ENCODE measurements around the gene ADTRP. TPM values are rescaled to one million over a fixed set of nuclear protein-coding genes. Genes with fewer than 3 reads are reported as not detected.
"Not testable (repeated sequence)": the region's sequence is repeated elsewhere in the genome, so short reads cannot be mapped to it uniquely, and the experiment has no call there.

The ADTRP gene
- polyA plus RNA-seq, 3 donors from 2014 or later, result not detected

DNA sequence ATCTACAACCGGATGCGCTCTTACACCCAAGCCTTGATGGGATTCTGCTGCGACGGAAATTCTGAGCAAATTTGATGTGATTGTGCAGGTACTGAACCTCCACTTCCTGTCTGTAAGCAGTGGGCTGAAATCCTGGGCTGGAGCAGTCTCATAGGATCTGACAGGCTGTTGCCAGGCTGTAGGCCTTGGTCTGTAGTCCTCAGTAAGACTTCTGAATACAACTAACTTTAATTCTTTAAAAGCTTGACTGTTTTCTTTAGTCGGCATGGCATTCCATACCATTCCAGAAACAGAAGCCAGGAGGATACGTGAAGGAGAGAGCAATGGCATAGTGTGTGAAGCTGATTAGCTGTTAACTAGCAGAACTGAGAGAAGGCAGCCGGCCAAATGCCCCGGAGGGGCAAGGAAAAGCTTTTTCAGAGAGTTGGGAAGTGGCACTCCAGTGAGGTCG lies 68.3 kb downstream of the ADTRP start:
- Mint-ChIP-seq H3K9me3 (no peaks in the 10 kb centered on the region), H3K27me3 (ENCODE audit: low read depth in 3 of 3) (peaks cover 0 to 6% (median 3%) of the 10 kb centered on the region in 3 donors), H3K4me3 (no peak overlapping the region), H3K4me1 (no peaks in the 10 kb centered on the region), H3K27ac (no peak overlapping the region), H3K36me3 (no peaks in the 10 kb centered on the region)
- no peak for DNase-seq

DNA sequence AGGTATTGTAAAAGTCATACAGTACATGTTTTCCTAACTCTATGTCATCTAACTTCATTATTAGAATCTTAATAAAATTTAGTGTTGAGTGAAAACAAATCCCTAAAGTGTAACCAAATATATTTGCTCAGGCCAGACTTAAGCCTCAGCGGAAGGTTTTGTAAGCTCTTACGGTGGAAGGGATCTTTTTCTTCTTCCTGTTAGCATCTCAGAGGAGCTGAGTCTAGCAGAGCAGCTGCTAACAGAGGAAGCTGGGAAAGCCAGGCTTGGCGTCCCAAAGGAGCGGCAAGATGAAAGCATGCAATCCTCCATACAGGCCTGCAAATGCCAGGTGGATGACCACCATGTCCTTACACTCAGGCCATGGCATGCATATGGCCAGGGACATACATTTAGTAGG lies 72.4 kb downstream of the ADTRP start:
- no peaks in the 10 kb centered on the region for H3K9me3 Mint-ChIP-seq
- no peak overlapping the region for H3K27ac Mint-ChIP-seq
- DNase-seq, result no peak
- no peaks in the 10 kb centered on the region for H3K4me1 Mint-ChIP-seq
- H3K36me3 Mint-ChIP-seq, result no peaks in the 10 kb centered on the region
- H3K27me3 Mint-ChIP-seq (ENCODE audit: low read depth in 3 of 3), result peaks cover 0 to 3% (median 0%) of the 10 kb centered on the region in 3 donors
- no peak overlapping the region for H3K4me3 Mint-ChIP-seq

DNA sequence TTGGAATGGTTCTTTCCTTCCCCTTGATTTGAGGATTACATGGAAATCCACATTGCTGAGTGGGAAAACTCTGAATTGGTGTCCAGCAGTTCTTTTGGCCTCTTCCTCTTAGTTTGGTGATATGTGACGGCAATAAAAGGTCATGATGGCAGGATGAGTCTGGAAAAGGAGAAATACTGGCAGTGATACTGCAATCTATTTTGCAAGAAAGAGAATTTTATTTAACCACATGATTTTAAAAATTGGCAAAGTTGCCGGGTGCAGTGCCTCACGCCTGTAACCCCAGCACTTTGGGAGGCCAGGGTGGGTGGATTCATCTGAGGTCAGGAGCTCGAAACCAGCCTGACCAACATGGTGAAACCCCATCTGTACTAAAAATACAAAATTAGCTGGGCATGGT lies 73.1 kb downstream of the ADTRP start:
- Mint-ChIP-seq H3K27me3 (ENCODE audit: low read depth in 3 of 3) (no peaks in the 10 kb centered on the region), H3K27ac (no peak overlapping the region), H3K4me3 (no peak overlapping the region), H3K9me3 (no peaks in the 10 kb centered on the region), H3K4me1 (no peaks in the 10 kb centered on the region), H3K36me3 (no peaks in the 10 kb centered on the region)
- DNase-seq, result no peak

DNA sequence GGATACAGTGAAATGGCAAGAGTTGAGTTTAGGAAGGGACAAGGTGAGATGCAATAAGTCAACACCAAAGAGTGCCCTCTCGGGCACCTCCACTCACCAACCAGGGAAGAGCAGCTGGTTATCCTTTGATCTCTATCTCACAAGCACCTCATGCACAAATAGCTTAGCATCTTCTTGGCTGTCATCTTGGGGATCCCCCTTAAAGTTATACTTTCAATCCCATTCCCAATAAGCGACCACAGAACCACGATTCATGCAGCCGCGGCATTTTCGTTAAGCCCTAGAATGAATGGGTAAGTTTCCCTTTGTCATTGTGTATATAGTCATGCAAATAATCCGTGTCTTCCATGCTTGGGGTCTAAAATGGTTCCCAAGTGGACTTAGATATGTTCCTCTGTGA lies 73.5 kb downstream of the ADTRP start:
- Mint-ChIP-seq H3K9me3 (no peaks in the 10 kb centered on the region), H3K4me1 (no peaks in the 10 kb centered on the region), H3K36me3 (no peaks in the 10 kb centered on the region), H3K27ac (no peak overlapping the region), H3K27me3 (ENCODE audit: low read depth in 3 of 3) (no peaks in the 10 kb centered on the region), H3K4me3 (no peak overlapping the region)
- DNase-seq, result no peak

DNA sequence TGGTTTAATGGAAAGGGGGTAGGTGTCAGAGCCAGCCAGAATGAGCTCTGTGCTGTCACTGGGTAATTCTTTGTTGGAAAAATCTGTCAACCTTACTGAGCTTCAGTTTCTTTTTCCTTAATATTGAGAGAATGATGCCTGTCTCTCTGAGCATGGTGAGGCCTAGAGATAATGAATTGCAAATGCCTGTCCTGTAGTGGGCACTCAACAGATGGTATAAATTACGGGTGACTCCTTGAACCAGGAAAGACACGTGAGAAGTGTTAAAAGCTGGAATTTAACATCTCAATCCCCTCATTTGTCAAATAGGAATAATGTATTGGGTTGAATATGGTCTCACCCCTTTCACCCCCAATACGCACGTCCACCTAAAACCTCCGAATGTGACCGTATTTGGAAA lies 74.9 kb downstream of the ADTRP start:
- no peaks in the 10 kb centered on the region for H3K36me3 Mint-ChIP-seq
- H3K27me3 Mint-ChIP-seq (ENCODE audit: low read depth in 3 of 3), result no peaks in the 10 kb centered on the region
- no peak overlapping the region for H3K27ac Mint-ChIP-seq
- no peak for DNase-seq
- no peaks in the 10 kb centered on the region for H3K4me1 Mint-ChIP-seq
- no peaks in the 10 kb centered on the region for H3K9me3 Mint-ChIP-seq
- H3K4me3 Mint-ChIP-seq, result no peak overlapping the region

DNA sequence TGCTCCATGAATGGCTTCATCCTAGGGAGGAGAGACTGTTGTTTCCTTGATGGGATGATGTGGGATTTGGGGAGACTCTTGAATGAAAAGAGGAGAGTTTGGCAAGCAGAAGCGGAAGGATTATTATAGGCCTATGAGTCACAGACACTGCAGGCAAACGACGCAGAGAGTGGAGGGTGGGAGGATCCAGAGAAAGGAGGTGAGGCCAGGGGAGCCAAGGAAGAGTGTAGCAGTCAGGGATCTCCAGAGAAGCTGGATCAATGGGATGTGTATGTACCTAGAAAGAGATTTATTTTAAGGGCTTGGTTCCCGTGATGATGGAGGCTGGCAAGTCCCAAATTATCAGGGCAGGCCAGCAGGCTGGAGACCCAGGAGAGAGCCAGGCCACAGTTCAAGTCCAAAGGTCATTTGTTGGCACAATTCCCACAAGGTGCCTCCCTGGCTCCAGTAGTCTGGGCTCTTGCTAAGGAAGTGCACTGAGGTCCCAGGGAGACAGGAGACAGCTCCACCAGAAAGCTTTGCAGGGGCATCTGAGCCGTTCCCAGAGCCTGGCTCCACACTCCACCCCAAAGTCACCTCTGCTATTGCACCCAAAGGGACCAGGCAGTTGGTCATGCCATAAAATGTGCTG lies 76.0 kb downstream of the ADTRP start:
- Mint-ChIP-seq H3K27me3 (ENCODE audit: low read depth in 3 of 3) (no peaks in the 10 kb centered on the region), H3K36me3 (no peaks in the 10 kb centered on the region), H3K4me1 (no peaks in the 10 kb centered on the region), H3K27ac (no peak overlapping the region), H3K9me3 (no peaks in the 10 kb centered on the region), H3K4me3 (no peak overlapping the region)
- DNase-seq, result no peak

DNA sequence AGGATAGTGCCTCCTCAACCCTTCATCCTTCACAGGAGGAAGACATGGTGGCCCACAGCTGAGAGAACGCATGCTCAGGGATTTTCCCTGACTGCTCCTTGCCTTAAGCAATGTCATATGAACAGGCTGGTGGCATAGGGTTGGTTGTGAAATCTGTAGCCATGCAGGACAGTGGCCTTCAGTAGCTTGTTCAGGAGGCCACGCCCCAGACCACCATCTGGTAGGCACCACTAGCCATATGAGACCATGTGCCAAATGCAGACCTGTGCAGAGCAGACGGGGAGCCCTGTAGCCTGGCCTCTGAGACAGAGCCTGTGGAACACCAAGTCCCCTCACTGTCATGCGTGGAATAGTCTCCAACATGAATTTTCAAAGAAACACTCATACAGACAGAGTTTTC lies 76.5 kb downstream of the ADTRP start:
- Mint-ChIP-seq H3K4me3 (no peak overlapping the region), H3K9me3 (no peaks in the 10 kb centered on the region), H3K27ac (no peak overlapping the region), H3K4me1 (no peaks in the 10 kb centered on the region), H3K36me3 (no peaks in the 10 kb centered on the region), H3K27me3 (ENCODE audit: low read depth in 3 of 3) (no peaks in the 10 kb centered on the region)
- DNase-seq, result no peak

DNA sequence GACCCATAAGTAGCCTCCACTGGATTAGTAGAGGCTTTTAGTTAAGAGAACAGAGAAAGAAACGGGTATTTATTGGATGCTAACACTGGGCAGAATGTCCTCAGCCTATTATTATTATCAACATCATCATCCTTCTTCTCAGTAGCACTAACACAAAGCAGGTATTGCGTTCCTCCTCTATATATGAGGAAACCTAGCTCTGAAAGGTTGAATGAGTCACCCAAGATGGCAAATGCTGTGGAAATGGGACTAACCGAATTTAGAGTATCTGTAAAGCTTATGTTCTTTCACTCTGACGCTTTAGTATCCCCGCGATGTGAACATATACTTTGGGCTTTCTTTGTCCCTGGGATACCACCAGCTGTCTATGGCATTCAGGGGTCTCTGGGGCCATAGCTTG lies 77.0 kb downstream of the ADTRP start:
- H3K36me3 Mint-ChIP-seq, result no peaks in the 10 kb centered on the region
- no peak for DNase-seq

DNA sequence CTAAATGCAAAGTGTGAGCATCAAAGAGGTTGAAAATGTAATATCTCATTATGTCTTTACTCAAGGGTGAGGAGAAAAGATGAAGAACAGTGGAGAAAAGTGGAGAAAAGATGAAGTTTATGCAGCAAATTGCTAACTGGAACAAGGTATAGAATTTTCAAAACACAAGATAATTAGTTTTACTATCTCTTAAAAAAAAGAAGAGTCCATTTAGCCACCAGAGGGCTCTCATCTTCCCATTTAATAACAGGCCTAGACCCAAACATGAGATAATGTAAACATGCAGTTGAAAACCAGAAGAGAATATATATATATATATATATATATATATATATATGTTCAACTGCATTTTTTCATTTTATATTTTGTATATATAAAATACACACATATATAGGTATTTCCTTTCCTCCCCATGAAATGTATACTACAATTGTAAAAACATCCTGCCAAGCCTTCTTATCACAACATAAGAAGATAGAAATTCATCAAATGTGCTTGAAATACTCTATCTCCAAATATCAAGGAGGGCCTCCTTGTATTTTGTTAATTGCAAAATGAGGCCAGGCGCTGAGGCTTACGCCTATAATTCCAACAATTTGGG lies 78.4 kb downstream of the ADTRP start:
- Mint-ChIP-seq H3K36me3 (no peaks in the 10 kb centered on the region), H3K4me3 (no peak overlapping the region), H3K9me3 (no peaks in the 10 kb centered on the region), H3K27me3 (ENCODE audit: low read depth in 3 of 3) (no peaks in the 10 kb centered on the region), H3K27ac (no peak overlapping the region), H3K4me1 (no peaks in the 10 kb centered on the region)
- DNase-seq, result no peak

More for the DNA sequence above, 77.0 kb downstream of the ADTRP start:
- Mint-ChIP-seq H3K27ac (no peak overlapping the region), H3K4me1 (no peaks in the 10 kb centered on the region), H3K9me3 (no peaks in the 10 kb centered on the region), H3K27me3 (ENCODE audit: low read depth in 3 of 3) (no peaks in the 10 kb centered on the region), H3K4me3 (no peak overlapping the region)

DNA sequence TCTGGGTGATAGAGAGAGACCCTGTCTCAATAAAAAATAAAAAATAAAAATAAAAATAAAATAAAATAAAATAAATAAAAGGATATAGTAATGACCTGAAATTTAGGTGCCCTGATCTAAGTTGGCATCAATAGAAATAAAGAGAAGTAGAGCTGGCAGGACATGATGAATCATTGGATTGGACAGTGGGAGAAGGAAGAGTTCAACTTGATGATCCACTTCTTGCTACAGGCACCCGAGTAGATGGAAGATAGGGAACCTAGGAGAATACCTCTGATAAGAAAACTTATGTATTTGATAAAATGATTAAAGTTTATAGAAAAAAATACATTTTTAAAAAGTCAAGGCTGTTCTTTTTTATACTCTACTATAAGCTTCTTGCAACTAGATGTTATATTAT lies 79.0 kb downstream of the ADTRP start:
- Mint-ChIP-seq H3K4me3 (no peak overlapping the region), H3K27me3 (ENCODE audit: low read depth in 3 of 3) (no peaks in the 10 kb centered on the region), H3K4me1 (no peaks in the 10 kb centered on the region), H3K36me3 (no peaks in the 10 kb centered on the region), H3K9me3 (no peaks in the 10 kb centered on the region), H3K27ac (no peak overlapping the region)
- no peak for DNase-seq

DNA sequence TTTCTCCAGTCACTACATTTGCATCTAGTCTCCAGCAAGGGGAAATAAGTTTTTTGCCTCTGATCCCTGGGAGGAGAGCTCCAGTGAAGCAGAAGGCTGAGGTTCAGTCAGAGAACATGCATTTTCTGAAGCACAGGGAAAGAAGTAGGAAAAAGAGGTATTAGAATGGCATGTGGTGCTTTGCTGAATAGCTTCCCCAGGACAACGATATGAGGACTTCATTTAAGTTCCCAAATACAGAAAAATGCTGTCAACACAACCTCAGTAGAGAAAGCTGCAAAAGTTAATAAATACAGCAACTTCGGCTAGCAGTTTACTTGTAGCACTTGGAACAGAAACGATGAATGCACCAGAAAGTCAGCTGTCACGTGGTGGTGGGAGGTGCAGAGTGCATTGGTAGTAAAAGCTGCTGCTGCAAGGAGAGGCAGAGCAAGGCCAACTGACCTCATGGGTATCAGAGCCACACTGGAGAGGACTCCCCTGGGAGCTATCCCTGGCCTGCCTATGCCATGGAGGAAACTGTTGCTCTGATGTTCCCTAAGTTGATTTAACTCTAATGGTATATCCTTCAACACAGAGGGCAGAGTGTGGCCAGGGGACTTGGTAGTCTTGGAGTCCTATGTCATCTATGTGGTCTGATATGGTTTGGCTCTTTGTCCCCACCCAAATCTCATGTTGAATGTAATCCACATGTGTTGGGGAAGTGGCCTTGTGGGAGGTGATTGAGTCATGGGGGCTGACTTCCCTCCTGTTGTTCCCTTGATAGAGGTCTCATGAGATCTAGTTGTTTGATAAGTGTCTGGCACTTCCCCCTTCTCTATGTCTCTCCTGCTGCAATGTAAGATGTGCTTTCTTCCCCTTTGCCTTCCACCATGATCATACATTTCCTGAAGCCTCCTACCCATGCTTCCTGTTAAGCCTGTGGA lies 85.9 kb downstream of the ADTRP start:
- no peak overlapping the region for H3K4me3 Mint-ChIP-seq
- H3K9me3 Mint-ChIP-seq, result no peaks in the 10 kb centered on the region
- no peaks in the 10 kb centered on the region for H3K36me3 Mint-ChIP-seq
- H3K27ac Mint-ChIP-seq, result no peak overlapping the region
- H3K27me3 Mint-ChIP-seq (ENCODE audit: low read depth in 3 of 3), result peaks cover 0 to 5% (median 4%) of the 10 kb centered on the region in 3 donors
- DNase-seq, result no peak
- H3K4me1 Mint-ChIP-seq, result no peaks in the 10 kb centered on the region

DNA sequence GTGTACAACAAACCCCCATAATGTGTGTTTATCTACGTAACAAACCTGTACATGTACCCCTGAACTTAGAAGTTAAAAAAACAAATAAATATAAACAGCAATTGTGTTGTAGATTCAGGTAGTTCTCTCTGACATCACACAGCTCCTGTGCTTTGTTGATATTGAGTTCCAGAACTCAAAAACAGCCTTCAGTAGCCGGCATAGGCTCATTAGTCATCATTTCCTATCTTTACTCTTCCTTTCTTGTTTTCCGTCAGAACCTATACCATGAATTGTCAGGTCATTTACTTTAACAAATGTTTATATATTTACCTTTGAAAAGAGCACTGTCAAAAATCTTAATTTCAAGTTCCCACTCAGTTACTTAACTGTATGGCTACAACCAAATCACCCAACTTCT lies 88.8 kb downstream of the ADTRP start:
- Mint-ChIP-seq H3K4me3 (no peak overlapping the region), H3K27me3 (ENCODE audit: low read depth in 3 of 3) (peaks cover 2 to 10% (median 7%) of the 10 kb centered on the region in 3 donors), H3K9me3 (no peaks in the 10 kb centered on the region), H3K27ac (no peak overlapping the region), H3K36me3 (no peaks in the 10 kb centered on the region), H3K4me1 (no peaks in the 10 kb centered on the region)
- no peak for DNase-seq

DNA sequence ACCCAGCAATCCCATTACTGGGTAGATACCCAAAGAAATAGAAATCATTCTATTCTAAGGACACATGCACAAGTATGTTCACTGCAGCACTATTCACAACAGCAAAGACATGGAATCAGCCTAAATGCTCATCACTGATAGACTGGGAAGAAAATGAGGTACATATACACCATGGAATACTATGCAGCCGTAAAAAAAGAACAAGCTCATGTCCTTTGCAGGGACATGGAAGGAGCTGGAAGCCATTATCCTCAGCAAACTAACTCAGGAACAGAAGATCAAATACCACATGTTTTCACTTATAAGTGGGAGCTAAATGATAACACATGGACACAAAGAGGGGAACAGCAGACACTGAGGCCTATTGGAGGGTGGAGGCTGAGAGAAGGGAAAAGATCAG lies 89.2 kb downstream of the ADTRP start:
- H3K9me3 Mint-ChIP-seq, H3K4me3 Mint-ChIP-seq, H3K36me3 Mint-ChIP-seq: not testable (repeated sequence)

DNA sequence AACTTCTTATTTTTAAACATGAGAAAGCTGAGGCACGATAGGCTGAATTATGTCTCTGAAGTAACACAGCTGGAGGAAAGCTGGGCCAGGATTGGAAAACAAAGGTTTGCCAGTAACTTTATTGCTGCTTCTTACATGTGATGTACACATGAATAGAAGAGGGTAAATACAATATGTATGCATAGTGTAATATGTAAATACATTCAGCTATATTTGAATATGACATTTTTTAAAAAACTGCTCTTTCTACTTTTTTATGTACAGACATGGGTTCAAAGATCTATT lies 90.2 kb downstream of the ADTRP start:
- Mint-ChIP-seq H3K4me3 (no peak overlapping the region), H3K27ac (no peak overlapping the region)

More for the DNA sequence above, 89.2 kb downstream of the ADTRP start:
- DNase-seq; H3K4me1 Mint-ChIP-seq; H3K27ac Mint-ChIP-seq; H3K27me3 Mint-ChIP-seq (ENCODE audit: low read depth in 3 of 3): not testable (repeated sequence)

More for the DNA sequence above, 90.2 kb downstream of the ADTRP start:
- no peaks in the 10 kb centered on the region for H3K9me3 Mint-ChIP-seq
- peaks cover 2 to 7% (median 6%) of the 10 kb centered on the region in 3 donors for H3K27me3 Mint-ChIP-seq (ENCODE audit: low read depth in 3 of 3)
- H3K4me1 Mint-ChIP-seq, result no peaks in the 10 kb centered on the region
- DNase-seq, result no peak
- H3K36me3 Mint-ChIP-seq, result no peaks in the 10 kb centered on the region
